Measurements from ENCODE around the gene NMT1. TPM values are rescaled to one million over a fixed set of nuclear protein-coding genes. Genes with fewer than 3 reads are reported as not detected.
"Not testable (repeated sequence)": the region's sequence is repeated elsewhere in the genome, so short reads cannot be mapped to it uniquely, and the experiment has no call there.

Gene NMT1
- total and polyA plus RNA-seq, 3 experiments from 2014 or later, result 82.0 to 198 (median 189) TPM

- no peaks in the 10 kb centered on the region for H3K36me3 Mint-ChIP-seq
- no peak for DNase-seq
- Histone ChIP-seq H3K4me3 (ENCODE audit: low read length) (no peak overlapping the region), H3K4me1 (ENCODE audit: insufficient read depth, low read length) (no peaks in the 10 kb centered on the region), H3K27me3 (ENCODE audit: insufficient read depth, low read length, poor library complexity, severe bottlenecking) (no peaks in the 10 kb centered on the region), H3K36me3 (ENCODE audit: insufficient read depth, low read length) (no peaks in the 10 kb centered on the region), H3K9me3 (ENCODE audit: low read length) (no peaks in the 10 kb centered on the region), H3K27ac (ENCODE audit: low read depth, low read length) (no peak overlapping the region)
- peak overlapping the region in 2 of 8 donors; percentile 25 to 58 for H3K27ac Mint-ChIP-seq
- ChIA-PET CTCF (interaction anchor here (1.9 kb wide), 1 partner anchor 12 kb away, joined by 10 read pairs; the partner anchor contains the start of gene ACBD4), POLR2A (no interaction called here)
- peaks cover 0 to 3% of the 10 kb centered on the region in 2 donors for H3K27me3 Mint-ChIP-seq
- peaks cover 0 to 3% (median 0%) of the 10 kb centered on the region in 3 donors for H3K4me1 Mint-ChIP-seq
- no peaks in the 10 kb centered on the region for H3K9me3 Mint-ChIP-seq
- no peak overlapping the region for H3K4me3 Mint-ChIP-seq
Observed at GRCh38 chr17:45123076-45123770, 62.1 kb downstream of the NMT1 start.

DNA sequence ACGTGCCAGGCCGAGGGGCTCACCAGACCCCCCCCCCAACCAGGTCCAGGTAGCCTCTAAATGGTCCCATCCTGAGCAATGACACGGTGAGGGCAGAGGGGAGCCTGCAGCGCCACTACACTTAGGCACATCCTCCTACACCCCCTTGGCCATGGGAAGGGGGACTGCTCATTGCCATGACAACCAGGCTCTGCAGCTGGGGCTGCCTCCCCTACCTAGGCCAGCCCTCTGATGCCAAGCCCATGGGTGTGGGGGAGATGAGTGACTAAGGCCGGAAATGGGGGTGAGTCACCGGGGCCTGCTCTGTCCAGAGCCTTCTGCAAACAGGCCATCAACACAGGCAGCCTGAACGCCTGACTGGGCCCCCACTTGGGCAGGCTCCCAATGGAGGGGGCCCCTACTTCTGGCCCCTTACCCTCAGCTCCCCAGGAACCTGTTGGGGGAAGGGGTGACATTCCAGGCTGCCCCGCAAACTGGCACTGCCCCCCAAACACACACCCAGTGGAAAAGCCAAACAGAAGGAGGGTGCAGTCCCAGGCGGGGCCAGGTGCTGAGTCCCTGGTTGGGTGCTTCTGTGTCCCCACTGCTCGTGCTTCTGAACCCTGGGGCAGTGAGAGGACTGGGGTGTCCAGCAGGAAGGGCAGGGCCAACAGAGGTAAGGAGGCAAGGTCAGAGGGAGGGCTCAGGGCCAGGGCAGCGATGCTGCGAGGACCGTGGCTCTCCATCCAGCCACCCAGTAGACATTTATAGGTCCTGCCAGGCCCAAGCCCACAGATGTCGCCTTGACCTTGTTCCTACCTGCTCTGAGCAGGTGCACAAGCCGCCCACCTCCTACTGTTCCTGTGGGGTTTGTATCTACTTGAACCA, 63.0 kb downstream of the NMT1 start:
- POLR2A ChIA-PET, result no interaction called here
- CTCF ChIA-PET, result interaction anchor here (0.5 to 1.9 kb wide), 2 partner anchors 11 to 61 kb away, joined by 4 to 10 read pairs; partner anchors contain the start of gene ACBD4
- no peaks in the 10 kb centered on the region for H3K9me3 Mint-ChIP-seq
- H3K4me1 Mint-ChIP-seq, result peaks cover 0 to 3% (median 0%) of the 10 kb centered on the region in 3 donors
- H3K27me3 Mint-ChIP-seq, result no peaks in the 10 kb centered on the region
- peak overlapping the region in 1 of 8 donors; percentile 55 for H3K27ac Mint-ChIP-seq
- H3K4me3 ChIP-seq (ENCODE audit: low read length), result no peak overlapping the region
- no peaks in the 10 kb centered on the region for H3K4me1 ChIP-seq (ENCODE audit: insufficient read depth, low read length)
- no peak overlapping the region for H3K27ac ChIP-seq (ENCODE audit: low read depth, low read length)
- no peaks in the 10 kb centered on the region for H3K36me3 Mint-ChIP-seq
- H3K9me3 ChIP-seq (ENCODE audit: low read length), result no peaks in the 10 kb centered on the region
- H3K4me3 Mint-ChIP-seq, result no peak overlapping the region
- DNase-seq, result peak in 1 of 5 donors; percentile 68
- no peaks in the 10 kb centered on the region for H3K36me3 ChIP-seq (ENCODE audit: insufficient read depth, low read length)
- no peaks in the 10 kb centered on the region for H3K27me3 ChIP-seq (ENCODE audit: insufficient read depth, low read length, poor library complexity, severe bottlenecking)

- H3K27ac Mint-ChIP-seq, result peak overlapping the region in 1 of 8 donors; percentile 70
- H3K9me3 Mint-ChIP-seq; H3K27me3 Mint-ChIP-seq; H3K4me1 Mint-ChIP-seq; H3K27me3 ChIP-seq (ENCODE audit: insufficient read depth, low read length, poor library complexity, severe bottlenecking); H3K36me3 Mint-ChIP-seq; POLR2A ChIA-PET; H3K36me3 ChIP-seq (ENCODE audit: insufficient read depth, low read length); H3K27ac ChIP-seq (ENCODE audit: low read depth, low read length); H3K4me3 ChIP-seq (ENCODE audit: low read length); H3K9me3 ChIP-seq (ENCODE audit: low read length); H3K4me1 ChIP-seq (ENCODE audit: insufficient read depth, low read length); DNase-seq; H3K4me3 Mint-ChIP-seq: not testable (repeated sequence)
- CTCF ChIA-PET, result interaction anchor here (1.3 to 1.9 kb wide), 2 partner anchors 11 to 73 kb away, joined by 3 to 10 read pairs; partner anchors contain the start of gene ACBD4
Observed at GRCh38 chr17:45124797-45125122, 63.6 kb downstream of the NMT1 start.

GRCh38 chr17:45125509-45125908, 64.4 kb downstream of the NMT1 start:
- Histone ChIP-seq H3K36me3 (ENCODE audit: insufficient read depth, low read length) (no peaks in the 10 kb centered on the region), H3K4me1 (ENCODE audit: insufficient read depth, low read length) (no peaks in the 10 kb centered on the region), H3K27me3 (ENCODE audit: insufficient read depth, low read length, poor library complexity, severe bottlenecking) (no peaks in the 10 kb centered on the region), H3K9me3 (ENCODE audit: low read length) (no peaks in the 10 kb centered on the region), H3K4me3 (ENCODE audit: low read length) (no peak overlapping the region), H3K27ac (ENCODE audit: low read depth, low read length) (no peak overlapping the region)
- peak overlapping the region in 1 of 7 donors; percentile 64 for H3K4me3 Mint-ChIP-seq
- DNase-seq, result no peak
- peaks cover 0 to 3% (median 0%) of the 10 kb centered on the region in 3 donors for H3K4me1 Mint-ChIP-seq
- ChIA-PET POLR2A (no interaction called here), CTCF (interaction anchor here (1.3 kb wide), 2 partner anchors 10 to 72 kb away, joined by 3 to 7 read pairs; partner anchors contain the start of gene ACBD4)
- H3K9me3 Mint-ChIP-seq, result no peaks in the 10 kb centered on the region
- no peak overlapping the region for H3K27ac Mint-ChIP-seq
- no peaks in the 10 kb centered on the region for H3K36me3 Mint-ChIP-seq
- H3K27me3 Mint-ChIP-seq, result no peaks in the 10 kb centered on the region

GRCh38 chr17:45127207-45127547, 66.1 kb downstream of the NMT1 start:
- CTCF ChIA-PET, result interaction anchor here (1.2 kb wide), 1 partner anchor 8 kb away, joined by 3 read pairs; the partner anchor contains the start of gene ACBD4
- H3K27ac Mint-ChIP-seq, result no peak overlapping the region

DNA sequence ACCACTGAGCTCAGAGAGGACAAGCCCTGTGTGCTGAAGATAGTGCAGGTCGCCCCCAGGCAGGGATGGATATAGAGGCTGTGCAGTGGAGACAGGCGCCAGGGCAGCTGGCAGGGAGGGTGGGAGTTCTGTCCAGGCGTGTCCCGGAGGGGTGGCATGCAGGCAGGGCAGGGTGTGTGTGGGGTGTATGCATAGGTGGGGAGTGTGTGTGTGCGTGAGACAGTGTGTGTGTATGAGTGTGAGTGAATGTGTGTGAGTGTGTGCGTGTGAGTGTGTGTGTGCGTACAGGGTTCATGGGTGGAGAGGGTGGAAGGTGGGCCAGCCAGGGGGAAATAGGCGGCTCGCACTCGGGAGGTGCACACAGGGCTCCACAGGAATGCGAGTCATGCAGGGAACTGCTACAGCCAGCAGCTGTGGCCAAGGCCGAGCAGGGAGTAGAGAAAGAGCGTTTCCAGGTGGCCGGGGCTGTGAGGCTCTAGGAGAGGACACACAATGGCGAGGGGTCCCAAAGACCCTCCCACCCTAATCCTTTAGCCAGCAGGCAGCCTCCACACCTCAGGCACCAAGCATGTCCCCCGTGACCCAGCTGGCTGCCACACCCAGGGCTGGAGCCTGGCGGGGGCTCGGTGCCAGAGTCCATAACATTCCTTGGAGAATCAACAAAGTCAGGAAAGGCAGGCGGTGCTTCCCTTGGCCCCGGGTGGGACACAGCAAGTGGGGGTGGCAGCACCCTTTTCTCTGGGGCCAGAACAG, 66.6 kb downstream of the NMT1 start:
- CTCF ChIA-PET, result interaction anchor here (1.2 kb wide), 1 partner anchor 8 kb away, joined by 3 read pairs; the partner anchor contains the start of gene ACBD4
- Mint-ChIP-seq H3K4me3 (no peak overlapping the region), H3K36me3 (no peaks in the 10 kb centered on the region)

More at GRCh38 chr17:45127207-45127547, 66.1 kb downstream of the NMT1 start:
- Mint-ChIP-seq H3K9me3 (no peaks in the 10 kb centered on the region), H3K4me3 (no peak overlapping the region), H3K36me3 (no peaks in the 10 kb centered on the region), H3K27me3 (peaks cover 0 to 4% of the 10 kb centered on the region in 2 donors), H3K4me1 (peaks cover 0 to 4% (median 3%) of the 10 kb centered on the region in 3 donors)
- Histone ChIP-seq H3K27ac (ENCODE audit: low read depth, low read length) (no peak overlapping the region), H3K9me3 (ENCODE audit: low read length) (no peaks in the 10 kb centered on the region), H3K4me3 (ENCODE audit: low read length) (no peak overlapping the region), H3K27me3 (ENCODE audit: insufficient read depth, low read length, poor library complexity, severe bottlenecking) (no peaks in the 10 kb centered on the region), H3K36me3 (ENCODE audit: insufficient read depth, low read length) (no peaks in the 10 kb centered on the region), H3K4me1 (ENCODE audit: insufficient read depth, low read length) (no peaks in the 10 kb centered on the region)
- POLR2A ChIA-PET, result no interaction called here
- peak in 1 of 5 donors; percentile 43 for DNase-seq

GRCh38 chr17:45128331-45128730, 67.2 kb downstream of the NMT1 start:
- no peaks in the 10 kb centered on the region for H3K4me1 ChIP-seq (ENCODE audit: insufficient read depth, low read length)
- ChIA-PET POLR2A (no interaction called here), CTCF (no interaction called here)
- H3K9me3 ChIP-seq (ENCODE audit: low read length), result no peaks in the 10 kb centered on the region
- Mint-ChIP-seq H3K27me3 (peaks cover 0 to 4% of the 10 kb centered on the region in 2 donors), H3K36me3 (peaks cover 0 to 2% (median 0%) of the 10 kb centered on the region in 3 donors), H3K9me3 (no peaks in the 10 kb centered on the region), H3K27ac (no peak overlapping the region), H3K4me1 (peaks cover 0 to 9% (median under 1%) of the 10 kb centered on the region in 3 donors), H3K4me3 (no peak overlapping the region)
- no peak overlapping the region for H3K4me3 ChIP-seq (ENCODE audit: low read length)
- no peak overlapping the region for H3K27ac ChIP-seq (ENCODE audit: low read depth, low read length)
- DNase-seq, result no peak
- H3K27me3 ChIP-seq (ENCODE audit: insufficient read depth, low read length, poor library complexity, severe bottlenecking), result no peaks in the 10 kb centered on the region
- no peaks in the 10 kb centered on the region for H3K36me3 ChIP-seq (ENCODE audit: insufficient read depth, low read length)

More for the DNA sequence above, 66.6 kb downstream of the NMT1 start:
- Mint-ChIP-seq H3K4me1 (peaks cover 0 to 4% (median 3%) of the 10 kb centered on the region in 3 donors), H3K27me3 (peaks cover 0 to 4% of the 10 kb centered on the region in 2 donors), H3K9me3 (no peaks in the 10 kb centered on the region), H3K27ac (no peak overlapping the region)
- Histone ChIP-seq H3K27me3 (ENCODE audit: insufficient read depth, low read length, poor library complexity, severe bottlenecking) (no peaks in the 10 kb centered on the region), H3K27ac (ENCODE audit: low read depth, low read length) (no peak overlapping the region), H3K36me3 (ENCODE audit: insufficient read depth, low read length) (no peaks in the 10 kb centered on the region), H3K4me1 (ENCODE audit: insufficient read depth, low read length) (no peaks in the 10 kb centered on the region), H3K9me3 (ENCODE audit: low read length) (no peaks in the 10 kb centered on the region), H3K4me3 (ENCODE audit: low read length) (no peak overlapping the region)
- POLR2A ChIA-PET, result no interaction called here
- DNase-seq, result no peak

Data from CD8-positive, alpha-beta memory T cell (primary cell).